ENCODE data around the gene CSTPP1.

The CSTPP1 gene

DNA sequence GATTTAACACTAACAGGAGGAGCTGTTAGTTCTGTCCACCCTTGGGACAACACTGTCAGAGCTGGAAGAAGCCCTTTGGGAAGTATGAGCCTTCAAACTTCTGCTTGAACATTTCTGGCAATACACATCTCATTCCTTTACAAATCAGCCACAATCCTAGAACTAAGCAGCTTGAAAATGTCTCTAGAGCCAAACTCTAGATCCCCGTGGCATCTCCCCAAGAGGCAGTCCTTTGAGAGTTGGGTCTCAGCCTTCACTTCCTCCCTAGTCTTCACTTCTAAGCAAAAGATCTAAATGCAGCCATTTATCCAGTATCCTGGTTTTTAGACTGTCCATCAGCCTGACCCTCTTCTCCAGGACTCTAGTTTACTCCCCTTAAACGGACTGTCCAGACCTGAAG lies 213.2 kb downstream of the CSTPP1 start:
- DNase-seq, result no peak
- in situ Hi-C loops (cut with HindIII; ENCODE audit: low pct_ligation_motif_present, low sequenced_read_pairs), result loop anchor here (25.0 kb wide), 1 partner anchor 237 kb away; the partner anchor contains the start of gene LRP4
- Histone ChIP-seq H3K27ac (no peak overlapping the region), H3K27me3 (replicated peaks) (no peaks in the 10 kb centered on the region), H3K4me3 (ENCODE audit: low read depth, low read length) (no peak overlapping the region), H3K36me3 (replicated peaks) (no peaks in the 10 kb centered on the region)
- TF ChIP-seq, protein P1, sequence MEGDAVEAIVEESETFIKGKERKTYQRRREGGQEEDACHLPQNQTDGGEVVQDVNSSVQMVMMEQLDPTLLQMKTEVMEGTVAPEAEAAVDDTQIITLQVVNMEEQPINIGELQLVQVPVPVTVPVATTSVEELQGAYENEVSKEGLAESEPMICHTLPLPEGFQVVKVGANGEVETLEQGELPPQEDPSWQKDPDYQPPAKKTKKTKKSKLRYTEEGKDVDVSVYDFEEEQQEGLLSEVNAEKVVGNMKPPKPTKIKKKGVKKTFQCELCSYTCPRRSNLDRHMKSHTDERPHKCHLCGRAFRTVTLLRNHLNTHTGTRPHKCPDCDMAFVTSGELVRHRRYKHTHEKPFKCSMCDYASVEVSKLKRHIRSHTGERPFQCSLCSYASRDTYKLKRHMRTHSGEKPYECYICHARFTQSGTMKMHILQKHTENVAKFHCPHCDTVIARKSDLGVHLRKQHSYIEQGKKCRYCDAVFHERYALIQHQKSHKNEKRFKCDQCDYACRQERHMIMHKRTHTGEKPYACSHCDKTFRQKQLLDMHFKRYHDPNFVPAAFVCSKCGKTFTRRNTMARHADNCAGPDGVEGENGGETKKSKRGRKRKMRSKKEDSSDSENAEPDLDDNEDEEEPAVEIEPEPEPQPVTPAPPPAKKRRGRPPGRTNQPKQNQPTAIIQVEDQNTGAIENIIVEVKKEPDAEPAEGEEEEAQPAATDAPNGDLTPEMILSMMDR (IDR thresholded peaks at IDR 0.05; ENCODE audit: low read depth, low read length, missing control alignments), result no peak

DNA sequence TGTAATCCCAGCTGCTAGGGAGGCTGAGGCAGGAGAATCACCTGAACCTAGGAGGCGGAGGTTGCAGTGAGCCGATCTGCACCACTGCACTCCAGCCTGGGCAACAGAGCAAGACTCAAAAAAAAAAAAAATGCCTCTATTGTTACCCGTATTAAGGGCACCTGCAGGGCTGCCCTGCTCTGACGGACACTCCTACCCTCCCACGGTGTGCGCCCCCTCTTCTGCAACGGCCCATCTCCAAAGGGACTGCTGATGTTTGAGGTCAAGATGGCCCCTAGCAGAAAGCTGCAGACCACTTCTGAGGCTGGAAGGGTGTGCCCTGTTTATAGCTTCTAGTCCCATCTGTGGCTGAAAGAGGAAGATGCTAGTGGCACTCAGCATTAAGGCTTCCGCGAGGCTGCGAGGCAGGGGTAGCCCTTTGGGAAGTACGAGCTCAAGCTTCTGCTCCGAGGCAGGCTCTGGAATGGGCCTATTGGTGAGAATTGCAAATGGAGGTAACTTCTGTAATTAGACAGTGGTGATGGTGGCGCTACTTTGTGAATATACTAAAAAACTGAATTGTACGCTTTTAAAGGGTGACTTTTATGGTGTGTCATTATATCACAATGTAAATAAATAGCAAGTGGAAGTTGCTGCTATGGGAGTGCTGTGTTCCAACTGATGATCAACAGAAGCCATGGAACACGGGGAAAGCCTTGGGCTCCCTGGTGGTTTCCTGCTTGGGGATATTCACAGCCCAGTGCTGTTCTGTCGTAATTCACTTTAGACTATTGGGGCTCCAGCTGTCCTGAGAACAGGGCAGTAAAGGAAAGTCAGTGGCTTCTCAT lies 215.8 kb downstream of the CSTPP1 start:
- Histone ChIP-seq H3K27me3 (replicated peaks) (no peaks in the 10 kb centered on the region), H3K27ac (no peak overlapping the region), H3K4me3 (ENCODE audit: low read depth, low read length) (no peak overlapping the region), H3K36me3 (replicated peaks) (no peaks in the 10 kb centered on the region)
- TF ChIP-seq, protein P1 (IDR thresholded peaks at IDR 0.05; ENCODE audit: low read depth, low read length, missing control alignments), result no peak
- in situ Hi-C loops (cut with HindIII; ENCODE audit: low pct_ligation_motif_present, low sequenced_read_pairs), result no loop called here
- DNase-seq, result no peak

DNA sequence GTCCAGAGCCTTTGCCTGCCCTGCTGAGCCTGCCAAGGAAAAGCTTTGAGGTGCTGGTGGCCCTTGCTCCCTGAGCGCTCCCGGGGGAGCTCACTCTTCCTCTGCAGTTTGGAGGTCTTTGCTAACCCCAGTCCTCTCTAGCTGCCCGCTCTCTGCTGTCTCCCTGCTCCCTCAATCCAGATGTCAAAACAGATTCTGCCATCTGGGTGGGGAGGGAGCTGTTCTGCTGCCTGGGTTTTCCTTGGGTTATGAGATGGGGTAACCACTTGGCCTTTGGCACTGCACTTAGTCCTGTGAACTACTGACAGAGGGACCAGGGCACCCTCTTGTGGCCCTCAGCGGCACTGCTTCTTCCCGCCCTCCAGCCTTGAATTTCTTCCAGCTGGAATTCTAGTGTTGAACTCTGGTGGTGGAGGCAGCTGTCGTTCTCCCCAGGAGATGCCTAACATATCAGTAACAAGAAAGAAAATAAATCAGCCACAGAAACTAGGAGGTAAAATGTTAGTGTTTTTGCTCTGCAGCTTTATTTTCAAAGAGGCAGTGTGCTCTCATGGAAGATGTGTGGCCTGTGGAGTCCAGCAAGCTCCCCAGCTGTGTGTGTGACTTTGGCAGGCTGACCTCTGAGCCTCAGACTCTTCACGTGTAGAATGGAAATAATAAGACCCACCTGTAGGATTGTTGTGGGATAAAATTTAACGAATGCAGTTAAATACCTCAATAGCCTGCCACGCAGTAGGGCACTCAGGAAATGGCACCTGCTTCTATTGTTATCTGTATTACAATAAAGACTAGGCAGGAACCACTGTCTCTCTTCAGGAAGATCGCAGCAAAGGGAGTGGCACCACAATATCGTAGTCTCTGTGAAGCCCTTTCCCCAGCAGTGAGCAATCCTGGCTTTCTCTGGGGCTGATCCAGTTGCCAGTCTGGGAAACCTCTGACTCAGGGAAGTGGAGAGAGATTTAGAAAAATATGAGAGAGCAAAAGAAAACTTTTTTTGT lies 216.7 kb downstream of the CSTPP1 start:
- TF ChIP-seq, protein P1 (IDR thresholded peaks at IDR 0.05; ENCODE audit: low read depth, low read length, missing control alignments), result peak; percentile 99
- Histone ChIP-seq H3K4me3 (ENCODE audit: low read depth, low read length) (no peak overlapping the region), H3K27me3 (replicated peaks) (no peaks in the 10 kb centered on the region), H3K36me3 (replicated peaks) (no peaks in the 10 kb centered on the region), H3K27ac (no peak overlapping the region)
- DNase-seq, result peak; percentile 75
- in situ Hi-C loops (cut with HindIII; ENCODE audit: low pct_ligation_motif_present, low sequenced_read_pairs), result no loop called here

DNA sequence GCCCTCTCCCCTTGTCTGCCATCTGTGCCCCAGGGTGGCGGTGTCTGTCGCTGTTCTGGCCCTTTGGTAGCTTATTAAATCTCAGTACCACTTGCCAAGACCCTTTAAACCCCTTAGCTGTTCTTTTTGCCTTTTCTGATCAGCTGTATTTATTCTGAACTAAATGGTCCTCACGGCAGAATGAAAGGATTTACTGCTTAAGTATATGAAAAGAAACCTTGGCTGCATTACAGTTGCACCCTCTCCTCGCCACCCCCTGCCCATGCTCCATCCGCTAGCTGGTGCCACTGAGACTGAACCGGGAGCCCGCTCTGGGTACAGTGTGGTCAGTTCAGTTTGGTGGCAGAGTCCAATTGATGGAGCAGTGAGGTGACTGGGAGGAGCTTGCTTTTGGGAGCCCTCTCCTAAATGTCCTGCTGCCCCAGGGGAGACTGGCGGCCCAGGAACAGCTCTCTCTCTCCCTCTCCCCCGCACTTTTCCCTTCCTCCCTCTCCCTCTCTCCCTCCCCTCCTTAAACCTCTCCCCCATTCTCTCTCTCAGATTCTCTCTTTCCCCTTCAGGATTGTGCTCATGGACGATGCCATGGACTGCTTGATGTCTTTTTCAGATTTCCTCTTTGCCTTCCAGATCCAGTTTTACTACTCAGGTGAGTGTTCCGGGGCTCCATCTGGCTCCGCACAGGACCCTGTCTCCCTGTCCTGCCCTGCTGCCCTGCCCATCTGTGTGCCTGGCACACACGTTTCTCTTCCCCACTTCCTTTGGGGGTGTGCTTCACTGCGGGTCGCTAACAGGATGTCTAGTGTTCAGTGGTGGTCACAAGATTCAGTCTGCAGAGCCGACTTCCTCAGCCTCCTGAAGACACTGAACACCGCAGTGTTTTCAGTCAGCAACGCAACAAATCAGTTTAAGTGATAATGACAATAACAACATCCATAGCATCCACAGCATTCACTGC lies 218.3 kb downstream of the CSTPP1 start:
- no peak for DNase-seq
- TF ChIP-seq, protein P1 (IDR thresholded peaks at IDR 0.05; ENCODE audit: low read depth, low read length, missing control alignments), result no peak
- Histone ChIP-seq H3K27ac (no peak overlapping the region), H3K36me3 (replicated peaks) (no peaks in the 10 kb centered on the region), H3K4me3 (ENCODE audit: low read depth, low read length) (no peak overlapping the region), H3K27me3 (replicated peaks) (no peaks in the 10 kb centered on the region)
- in situ Hi-C loops (cut with HindIII; ENCODE audit: low pct_ligation_motif_present, low sequenced_read_pairs), result no loop called here

DNA sequence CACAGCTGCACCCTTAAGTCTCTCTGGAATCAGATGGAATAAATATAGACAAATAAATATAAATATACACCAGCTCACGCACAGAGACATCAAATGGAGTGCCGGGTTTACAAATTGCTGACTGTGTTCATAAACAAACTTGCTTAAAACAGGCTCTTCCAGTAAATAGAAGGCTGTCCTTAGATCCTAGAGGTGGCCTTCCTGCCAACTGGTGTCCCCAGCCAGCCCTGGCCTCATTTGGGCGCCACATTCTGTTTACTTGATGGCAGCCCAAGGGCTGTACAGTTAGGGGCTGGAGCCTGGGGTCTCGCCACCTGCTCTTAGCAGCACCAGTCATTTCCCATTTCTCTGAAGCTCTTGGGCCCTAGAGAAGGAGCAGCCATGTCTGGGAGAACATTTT lies 219.3 kb downstream of the CSTPP1 start:
- no peak for DNase-seq
- TF ChIP-seq, protein P1 (IDR thresholded peaks at IDR 0.05; ENCODE audit: low read depth, low read length, missing control alignments), result no peak
- Histone ChIP-seq H3K36me3 (replicated peaks) (no peaks in the 10 kb centered on the region), H3K27me3 (replicated peaks) (no peaks in the 10 kb centered on the region), H3K27ac (no peak overlapping the region), H3K4me3 (ENCODE audit: low read depth, low read length) (no peak overlapping the region)
- in situ Hi-C loops (cut with HindIII; ENCODE audit: low pct_ligation_motif_present, low sequenced_read_pairs), result no loop called here

All from brain microvascular endothelial cell (primary cell).